GM12872 (cell line): ENCODE results near the gene CRTC1.

ENCODE experiments used
- TF ChIP-seq, protein P1 (sequence below): IDR thresholded peaks from 3 replicates; pipeline ENCODE4 v1.5.1; 2011; ENCODE audit warnings: low read depth, mild to moderate bottlenecking, low read length, moderate library complexity; ENCODE audit not compliant: insufficient read depth

The CRTC1 gene

DNA sequence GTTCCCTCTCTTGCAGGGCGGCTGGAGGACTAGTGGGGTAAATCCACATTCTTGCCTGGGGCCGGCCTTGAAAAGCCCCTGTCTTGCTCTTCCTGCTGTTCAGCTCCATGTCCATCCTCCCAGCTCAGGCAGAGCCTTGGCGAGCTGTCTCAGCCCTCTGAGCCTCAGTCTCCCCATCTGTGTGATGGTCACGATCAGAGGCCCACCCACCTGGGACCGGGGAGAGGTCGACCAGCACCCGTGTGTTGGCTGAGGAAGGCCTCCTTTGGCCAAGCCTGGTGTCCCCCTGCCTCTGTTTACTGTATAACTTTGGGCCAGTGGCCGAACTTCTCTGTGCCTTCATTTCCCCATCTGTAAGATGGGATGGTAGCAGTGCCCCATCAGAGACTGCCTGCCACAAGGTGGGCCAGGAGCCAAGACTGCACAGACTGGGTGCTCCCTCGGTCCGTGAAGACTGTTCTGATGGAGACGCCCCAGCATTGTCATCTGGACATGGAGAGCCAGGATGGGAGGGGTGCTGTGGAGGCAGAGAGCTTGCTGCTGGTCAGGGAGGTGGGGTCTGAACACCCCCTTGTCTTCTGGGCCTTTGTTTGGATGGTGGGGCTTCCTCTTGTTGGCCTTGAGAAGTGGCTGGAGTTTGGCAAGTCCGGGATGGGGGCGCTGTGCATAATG is 28.2 kb upstream of the CRTC1 start:
- TF ChIP-seq, protein P1, sequence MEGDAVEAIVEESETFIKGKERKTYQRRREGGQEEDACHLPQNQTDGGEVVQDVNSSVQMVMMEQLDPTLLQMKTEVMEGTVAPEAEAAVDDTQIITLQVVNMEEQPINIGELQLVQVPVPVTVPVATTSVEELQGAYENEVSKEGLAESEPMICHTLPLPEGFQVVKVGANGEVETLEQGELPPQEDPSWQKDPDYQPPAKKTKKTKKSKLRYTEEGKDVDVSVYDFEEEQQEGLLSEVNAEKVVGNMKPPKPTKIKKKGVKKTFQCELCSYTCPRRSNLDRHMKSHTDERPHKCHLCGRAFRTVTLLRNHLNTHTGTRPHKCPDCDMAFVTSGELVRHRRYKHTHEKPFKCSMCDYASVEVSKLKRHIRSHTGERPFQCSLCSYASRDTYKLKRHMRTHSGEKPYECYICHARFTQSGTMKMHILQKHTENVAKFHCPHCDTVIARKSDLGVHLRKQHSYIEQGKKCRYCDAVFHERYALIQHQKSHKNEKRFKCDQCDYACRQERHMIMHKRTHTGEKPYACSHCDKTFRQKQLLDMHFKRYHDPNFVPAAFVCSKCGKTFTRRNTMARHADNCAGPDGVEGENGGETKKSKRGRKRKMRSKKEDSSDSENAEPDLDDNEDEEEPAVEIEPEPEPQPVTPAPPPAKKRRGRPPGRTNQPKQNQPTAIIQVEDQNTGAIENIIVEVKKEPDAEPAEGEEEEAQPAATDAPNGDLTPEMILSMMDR = no peak

DNA sequence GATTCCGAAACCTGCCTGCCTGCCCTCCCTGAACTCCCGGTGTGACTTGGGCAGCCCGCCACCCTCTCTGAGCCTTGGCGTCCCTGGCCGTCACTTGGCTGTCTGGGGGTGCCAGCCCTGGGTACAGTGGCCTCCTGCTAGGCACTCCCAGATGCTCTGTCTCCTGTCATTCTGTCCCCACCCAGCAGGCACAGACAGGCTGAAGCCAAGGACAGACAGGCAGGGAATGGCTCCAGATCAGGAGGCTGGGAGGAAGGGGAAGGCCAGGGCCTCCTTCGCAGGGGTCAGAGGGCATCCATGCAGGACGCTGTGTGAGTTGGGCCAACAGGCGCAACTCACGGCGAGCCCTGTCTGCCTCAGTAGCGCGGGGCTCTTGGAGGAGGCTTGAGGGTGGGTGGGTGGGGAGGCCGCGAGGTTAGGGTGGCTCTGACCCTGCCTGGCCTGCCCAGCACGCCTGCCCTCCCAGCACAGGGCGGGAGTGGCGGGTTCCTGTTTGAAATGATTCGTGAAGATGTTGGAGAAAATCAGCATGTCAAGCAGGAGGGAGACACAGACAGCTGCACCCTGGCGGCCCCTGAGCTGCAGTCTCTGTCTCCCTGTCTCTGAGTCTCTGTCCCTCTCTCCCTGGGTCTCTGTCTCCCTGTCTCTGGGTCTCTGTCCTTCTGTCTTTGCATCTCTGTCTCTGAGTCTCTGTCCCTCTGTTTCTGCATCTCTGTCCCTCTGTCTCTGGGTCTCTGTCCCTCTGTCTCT is 27.0 kb upstream of the CRTC1 start:
- TF ChIP-seq, protein P1 = no peak

DNA sequence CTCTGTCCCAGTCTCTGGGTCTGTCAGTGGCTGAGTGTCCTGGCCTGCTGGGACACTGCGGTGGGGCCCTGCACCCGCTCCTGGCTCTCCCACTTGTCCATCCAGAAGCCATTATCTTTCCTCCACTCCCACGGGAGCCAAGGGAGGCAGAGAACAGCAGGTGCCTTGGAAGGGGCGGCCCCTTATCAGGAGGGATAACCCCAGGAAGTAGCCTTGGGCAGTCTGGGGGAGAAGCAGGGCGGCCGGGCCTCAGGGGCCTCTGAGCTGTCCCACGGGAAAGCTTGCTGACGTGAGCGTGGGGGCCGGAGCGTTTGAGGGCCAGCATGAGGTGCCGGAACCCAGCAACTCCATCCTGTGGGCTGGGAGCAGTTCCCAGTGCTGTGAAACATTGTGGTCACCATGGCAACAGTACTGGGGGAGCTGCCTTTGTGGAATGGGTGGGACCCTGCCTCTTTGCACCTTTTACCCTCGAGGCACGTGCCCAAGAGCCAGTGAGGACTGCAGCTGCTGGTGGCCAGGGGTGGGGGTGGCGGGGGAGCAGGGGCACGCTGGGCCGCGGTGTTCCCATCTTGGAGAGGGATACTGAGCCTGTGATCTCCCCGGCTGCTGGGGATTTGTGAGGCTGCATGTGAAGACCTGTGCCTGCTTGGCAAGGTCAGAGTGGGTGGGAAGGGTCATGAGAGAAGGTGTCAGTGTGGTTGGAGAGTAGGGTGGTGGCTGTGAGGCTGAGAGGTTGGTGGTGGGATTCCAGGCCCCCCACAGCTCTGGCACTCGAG is 25.7 kb upstream of the CRTC1 start:
- TF ChIP-seq, protein P1 = no peak

DNA sequence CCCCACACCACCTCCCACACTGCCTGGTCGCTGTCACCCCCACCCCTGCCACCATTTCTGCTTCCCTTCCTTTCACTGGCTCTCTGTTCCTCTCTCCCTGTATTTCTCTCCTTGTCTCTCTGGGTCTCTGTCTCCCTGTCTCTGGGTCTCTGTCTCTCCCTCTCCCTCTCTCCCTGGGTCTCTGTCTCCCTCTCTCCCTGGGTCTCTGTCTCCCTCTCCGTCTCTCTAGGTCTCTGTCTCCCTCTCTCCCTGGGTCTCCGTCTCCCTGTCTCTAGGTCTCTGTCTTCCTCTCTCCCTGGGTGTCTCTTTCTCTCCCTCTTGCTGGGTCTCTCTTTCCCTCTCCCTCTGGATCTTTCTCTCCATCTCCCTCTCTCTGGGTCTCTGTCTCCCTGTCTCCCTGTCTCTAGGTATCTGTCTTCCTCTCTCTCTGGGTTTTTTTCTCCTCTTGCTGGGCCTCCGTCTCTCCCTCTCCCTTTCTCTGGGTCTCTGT is 25.1 kb upstream of the CRTC1 start:
- TF ChIP-seq, protein P1 = no peak

DNA sequence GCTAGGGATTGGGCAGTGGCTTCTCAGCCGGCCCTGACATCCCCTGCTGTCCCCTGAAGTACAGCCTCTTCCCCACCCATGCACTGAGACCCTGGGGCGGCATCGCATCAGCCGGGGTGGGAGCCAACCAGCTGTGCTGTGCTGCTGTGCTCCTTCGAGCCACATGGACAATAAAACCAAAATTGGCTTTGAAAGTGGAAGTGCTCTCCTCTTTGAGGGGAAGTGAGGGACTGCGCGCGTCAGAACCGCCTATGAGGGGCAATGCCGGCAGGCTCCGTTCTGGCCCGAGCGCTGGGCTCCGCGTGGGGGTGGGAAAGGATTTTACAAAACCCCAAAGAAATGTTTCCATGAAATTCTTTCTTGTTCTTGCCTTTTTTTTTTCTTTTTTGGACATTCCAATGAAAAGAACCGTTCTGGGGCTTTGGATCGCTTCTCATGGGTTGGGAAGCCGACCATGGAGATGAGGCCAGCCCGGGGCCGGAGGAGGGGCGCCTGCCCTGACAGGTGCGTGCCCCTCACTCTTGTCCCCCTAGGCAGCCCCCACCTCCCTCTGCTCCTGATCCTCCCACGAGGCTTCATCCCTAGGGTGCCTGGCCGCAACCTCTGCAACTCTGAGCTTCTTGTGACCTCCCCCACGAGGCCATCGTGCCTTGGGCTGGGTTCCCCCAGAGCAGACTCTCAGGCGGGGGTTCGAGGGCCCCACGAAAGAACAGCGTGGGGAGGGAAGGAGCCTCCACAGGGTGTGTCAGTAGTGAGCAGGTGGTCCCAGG is 24.0 kb upstream of the CRTC1 start:
- TF ChIP-seq, protein P1 = no peak

DNA sequence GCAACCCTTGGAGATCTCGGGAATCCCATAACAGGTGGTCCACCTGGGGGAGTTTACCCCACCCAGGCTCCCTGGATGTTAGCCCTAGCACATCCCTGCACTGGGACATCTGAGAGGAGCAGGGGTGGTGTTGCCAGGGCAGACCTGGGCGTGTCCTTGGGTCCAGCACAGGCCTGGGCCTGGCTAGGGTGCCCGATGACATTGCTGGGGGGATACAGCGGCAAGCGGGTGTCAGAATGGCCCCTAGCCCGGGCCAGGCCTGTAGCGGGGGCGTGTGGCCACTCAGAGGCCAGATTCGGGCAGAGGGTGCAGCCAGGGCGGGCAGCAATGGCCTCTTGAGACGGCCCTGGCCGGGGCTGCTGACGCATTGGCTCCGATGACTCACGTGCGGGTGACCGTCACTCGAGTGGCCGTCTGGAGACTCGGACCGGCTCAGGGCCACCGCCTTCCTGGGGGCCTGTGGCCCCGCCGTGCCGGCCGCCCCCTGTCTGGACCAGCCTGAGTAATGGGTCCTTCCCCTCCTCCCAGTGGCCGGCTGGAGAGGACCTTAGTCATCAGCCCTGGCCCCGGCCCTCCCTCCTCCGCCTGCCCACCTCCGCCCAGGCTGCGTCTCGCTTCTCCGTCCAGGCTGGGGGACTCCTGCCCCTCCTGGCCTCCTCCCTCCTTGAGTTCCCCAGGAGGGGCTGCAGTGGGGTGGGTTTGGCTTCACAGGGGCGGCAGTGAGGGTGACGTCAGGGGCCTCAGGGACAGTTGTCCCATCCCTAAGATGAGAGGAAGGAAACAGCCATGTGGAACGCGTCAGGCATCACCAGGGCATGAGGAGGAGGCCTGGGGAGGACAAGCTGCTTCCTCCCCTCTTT is 23.2 kb upstream of the CRTC1 start:
- TF ChIP-seq, protein P1 = no peak
